TTC549 (cell line): ENCODE results near the gene ZSWIM7.

ENCODE experiments used
- FAIRE-seq: peaks from 2 replicates; lab custom pipeline; 2012; peaks lifted over from hg19 to GRCh38; lab: Jason Lieb, UNC

ZSWIM7 gene

GRCh38 chr17:15999141-15999973 lies at the start of gene ZSWIM7, which contains the start of gene TTC19:
TSS of gene ZSWIM7 (minus strand) at chr17:15999704. CDS start at chr17:15999594, 110 bp downstream.
TSS of gene TTC19 (plus strand) at chr17:15999824. CDS start at chr17:15999849, 25 bp downstream.
- FAIRE-seq = no peak

- no peak for FAIRE-seq
Observed at GRCh38 chr17:16048811-16049449, 49.4 kb upstream of the ZSWIM7 start.

GRCh38 chr17:16046966-16047365 lies 47.5 kb upstream of the ZSWIM7 start:
- no peak for FAIRE-seq

GRCh38 chr17:16044487-16044886 lies 45.0 kb upstream of the ZSWIM7 start:
- FAIRE-seq = no peak

GRCh38 chr17:16040710-16041251 lies 41.3 kb upstream of the ZSWIM7 start:
- no peak for FAIRE-seq

GRCh38 chr17:16037636-16038035 lies 38.1 kb upstream of the ZSWIM7 start:
- no peak for FAIRE-seq

- FAIRE-seq = no peak
Observed at GRCh38 chr17:16036261-16036660, 36.8 kb upstream of the ZSWIM7 start.

- FAIRE-seq = no peak
Observed at GRCh38 chr17:16033729-16034349, 34.3 kb upstream of the ZSWIM7 start.

- FAIRE-seq = no peak
Observed at GRCh38 chr17:16027708-16028584, 28.4 kb upstream of the ZSWIM7 start.

GRCh38 chr17:16026895-16027294 lies 27.4 kb upstream of the ZSWIM7 start:
- FAIRE-seq = no peak

- FAIRE-seq = no peak
Observed at GRCh38 chr17:16025202-16025601, 25.7 kb upstream of the ZSWIM7 start.

- FAIRE-seq = no peak
Observed at GRCh38 chr17:16023881-16024280, 24.4 kb upstream of the ZSWIM7 start.

- FAIRE-seq = no peak
Observed at GRCh38 chr17:16019347-16019746, 19.8 kb upstream of the ZSWIM7 start.

- FAIRE-seq = peak; percentile 5
Observed at GRCh38 chr17:16013943-16014407, 14.5 kb upstream of the ZSWIM7 start.

GRCh38 chr17:16007439-16007838 lies 7.9 kb upstream of the ZSWIM7 start:
- no peak for FAIRE-seq

- no peak for FAIRE-seq
Observed at GRCh38 chr17:16005636-16006035, 6.1 kb upstream of the ZSWIM7 start.

- no peak for FAIRE-seq
Observed at GRCh38 chr17:16003841-16004240, 4.3 kb upstream of the ZSWIM7 start.

GRCh38 chr17:16002708-16003260 lies 3.3 kb upstream of the ZSWIM7 start:
- FAIRE-seq = no peak

GRCh38 chr17:16001226-16001897 lies 1.9 kb upstream of the ZSWIM7 start:
- FAIRE-seq = no peak

- FAIRE-seq = no peak
Observed at GRCh38 chr17:15999974-16000827, 697 bp upstream of the ZSWIM7 start.
